ENCODE measurements around the gene CYFIP1. TPM values are rescaled to one million over a fixed set of nuclear protein-coding genes. Genes with fewer than 3 reads are reported as not detected.

CYFIP1 gene
- polyA plus RNA-seq, 1 experiment, result 93.4 TPM

DNA sequence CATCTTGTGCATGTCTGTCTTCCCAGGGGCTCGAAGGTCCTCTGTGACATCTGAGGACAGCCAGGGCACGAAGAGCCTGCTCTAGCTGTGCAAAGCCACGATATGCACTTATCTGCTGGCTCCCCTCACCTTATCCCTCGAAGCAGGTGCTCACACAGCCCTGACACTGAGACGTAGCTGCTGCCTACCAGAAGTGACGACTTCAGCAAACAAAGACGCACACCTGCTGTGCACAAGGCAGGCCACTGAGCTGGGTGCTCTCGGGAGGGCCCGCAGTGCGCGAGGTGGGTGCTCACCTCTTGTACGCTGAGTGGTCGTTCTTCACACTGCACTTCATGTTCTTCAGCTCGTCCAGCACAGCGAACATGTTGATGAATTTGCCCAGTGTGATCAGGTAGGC is 37.3 kb downstream of the CYFIP1 start:
- CTCF ChIA-PET, result interaction anchor here (1.7 kb wide), 1 partner anchor 14 kb away, joined by 4 read pairs; no protein-coding TSS in a partner anchor

GRCh38 chr15:22942306-22942855 is 37.8 kb downstream of the CYFIP1 start:
- CTCF ChIA-PET, result no interaction called here

More for the DNA sequence above, 37.3 kb downstream of the CYFIP1 start:
- POLR2A ChIA-PET, result no interaction called here
- H3K36me3 ChIP-seq (ENCODE audit: control insufficient read depth, insufficient read depth, low read length), result peaks cover 20% of the 10 kb centered on the region
- TF ChIP-seq, protein P1, sequence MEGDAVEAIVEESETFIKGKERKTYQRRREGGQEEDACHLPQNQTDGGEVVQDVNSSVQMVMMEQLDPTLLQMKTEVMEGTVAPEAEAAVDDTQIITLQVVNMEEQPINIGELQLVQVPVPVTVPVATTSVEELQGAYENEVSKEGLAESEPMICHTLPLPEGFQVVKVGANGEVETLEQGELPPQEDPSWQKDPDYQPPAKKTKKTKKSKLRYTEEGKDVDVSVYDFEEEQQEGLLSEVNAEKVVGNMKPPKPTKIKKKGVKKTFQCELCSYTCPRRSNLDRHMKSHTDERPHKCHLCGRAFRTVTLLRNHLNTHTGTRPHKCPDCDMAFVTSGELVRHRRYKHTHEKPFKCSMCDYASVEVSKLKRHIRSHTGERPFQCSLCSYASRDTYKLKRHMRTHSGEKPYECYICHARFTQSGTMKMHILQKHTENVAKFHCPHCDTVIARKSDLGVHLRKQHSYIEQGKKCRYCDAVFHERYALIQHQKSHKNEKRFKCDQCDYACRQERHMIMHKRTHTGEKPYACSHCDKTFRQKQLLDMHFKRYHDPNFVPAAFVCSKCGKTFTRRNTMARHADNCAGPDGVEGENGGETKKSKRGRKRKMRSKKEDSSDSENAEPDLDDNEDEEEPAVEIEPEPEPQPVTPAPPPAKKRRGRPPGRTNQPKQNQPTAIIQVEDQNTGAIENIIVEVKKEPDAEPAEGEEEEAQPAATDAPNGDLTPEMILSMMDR (IDR thresholded peaks at IDR 0.05; ENCODE audit: insufficient read depth, low read depth, low read length), result no peak
- no peak for DNase-seq (ENCODE audit: low read depth)
- no peak overlapping the region for H3K4me3 ChIP-seq (ENCODE audit: low read depth, low read length)
- H3K27me3 ChIP-seq (ENCODE audit: control insufficient read depth, insufficient read depth, low read length), result no peaks in the 10 kb centered on the region

DNA sequence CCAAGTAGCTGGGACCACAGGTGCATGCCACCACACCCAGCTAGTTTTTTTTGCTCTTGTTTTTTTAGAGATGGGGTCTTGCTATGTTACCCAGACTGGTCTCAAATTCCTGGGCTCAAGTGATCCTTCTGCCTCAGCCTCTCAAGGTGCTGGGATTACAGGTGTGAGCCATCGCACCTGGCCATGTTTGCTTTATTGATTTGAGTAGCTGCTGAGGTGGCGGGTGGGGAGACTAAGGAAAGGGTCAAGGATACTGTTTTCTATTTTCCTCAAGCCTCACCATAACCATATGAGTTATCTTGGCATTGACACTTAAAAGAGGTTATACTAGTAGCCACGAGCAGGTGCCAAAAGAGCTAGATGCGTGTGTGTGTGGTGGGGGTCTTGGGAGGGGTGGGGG is 39.0 kb downstream of the CYFIP1 start:
- H3K27me3 ChIP-seq (ENCODE audit: control insufficient read depth, insufficient read depth, low read length), result no peaks in the 10 kb centered on the region
- no peak for DNase-seq (ENCODE audit: low read depth)
- POLR2A ChIA-PET, result no interaction called here
- TF ChIP-seq, protein P1 (IDR thresholded peaks at IDR 0.05; ENCODE audit: insufficient read depth, low read depth, low read length), result no peak
- CTCF ChIA-PET, result no interaction called here
- no peak overlapping the region for H3K4me3 ChIP-seq (ENCODE audit: low read depth, low read length)
- peaks cover 28% of the 10 kb centered on the region for H3K36me3 ChIP-seq (ENCODE audit: control insufficient read depth, insufficient read depth, low read length)

More at GRCh38 chr15:22942306-22942855, 37.8 kb downstream of the CYFIP1 start:
- TF ChIP-seq, protein P1 (IDR thresholded peaks at IDR 0.05; ENCODE audit: insufficient read depth, low read depth, low read length), result no peak
- Histone ChIP-seq H3K36me3 (ENCODE audit: control insufficient read depth, insufficient read depth, low read length) (peaks cover 22% of the 10 kb centered on the region), H3K4me3 (ENCODE audit: low read depth, low read length) (no peak overlapping the region), H3K27me3 (ENCODE audit: control insufficient read depth, insufficient read depth, low read length) (no peaks in the 10 kb centered on the region)
- no peak for DNase-seq (ENCODE audit: low read depth)
- POLR2A ChIA-PET, result no interaction called here

DNA sequence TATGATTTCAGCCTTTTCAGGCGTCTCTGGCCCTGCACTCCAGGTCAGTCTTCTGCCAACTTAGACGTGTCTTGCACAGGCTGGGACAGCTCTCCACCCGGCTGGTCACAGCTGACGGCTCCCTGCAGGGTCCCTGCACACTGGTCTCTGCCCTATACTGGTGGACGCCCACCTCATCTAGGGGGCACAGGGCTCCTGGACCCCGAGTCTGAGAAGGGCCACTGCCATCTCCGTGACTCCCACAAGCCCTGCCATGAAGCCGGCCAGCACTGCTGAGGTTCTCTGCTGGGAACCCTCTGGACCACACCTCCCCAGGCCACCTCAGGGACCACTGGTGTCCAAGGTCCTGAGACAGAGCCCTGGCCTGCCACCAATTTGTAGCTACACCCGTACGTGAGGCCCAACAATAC is 40.5 kb downstream of the CYFIP1 start:
- Histone ChIP-seq H3K4me3 (ENCODE audit: low read depth, low read length) (no peak overlapping the region), H3K27me3 (ENCODE audit: control insufficient read depth, insufficient read depth, low read length) (no peaks in the 10 kb centered on the region), H3K36me3 (ENCODE audit: control insufficient read depth, insufficient read depth, low read length) (peaks cover 26% of the 10 kb centered on the region)
- DNase-seq (ENCODE audit: low read depth), result no peak
- TF ChIP-seq, protein P1 (IDR thresholded peaks at IDR 0.05; ENCODE audit: insufficient read depth, low read depth, low read length), result no peak
- ChIA-PET CTCF (no interaction called here), POLR2A (no interaction called here)

DNA sequence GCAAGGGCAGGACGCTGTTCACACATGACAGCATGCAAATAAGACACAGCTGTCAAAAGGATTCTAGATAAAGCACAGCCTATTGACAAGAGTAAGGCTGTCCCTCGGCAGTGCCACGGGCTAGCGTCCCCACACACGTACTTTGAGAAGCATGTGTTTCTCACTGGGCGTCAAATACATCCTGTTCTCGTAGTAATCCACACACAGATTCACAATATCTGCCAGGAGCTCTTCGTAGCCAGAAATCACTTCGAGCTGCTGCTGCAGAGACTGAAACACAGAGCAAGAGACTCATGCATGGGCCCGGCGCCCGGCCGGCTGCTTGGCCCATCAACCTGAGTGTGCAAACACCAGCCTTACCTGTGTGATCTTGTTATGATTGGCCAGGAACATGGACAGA is 41.1 kb downstream of the CYFIP1 start:
- ChIA-PET CTCF (no interaction called here), POLR2A (no interaction called here)
- no peak for DNase-seq (ENCODE audit: low read depth)
- H3K36me3 ChIP-seq (ENCODE audit: control insufficient read depth, insufficient read depth, low read length), result peaks cover 25% of the 10 kb centered on the region
- TF ChIP-seq, protein P1 (IDR thresholded peaks at IDR 0.05; ENCODE audit: insufficient read depth, low read depth, low read length), result no peak
- no peak overlapping the region for H3K4me3 ChIP-seq (ENCODE audit: low read depth, low read length)
- H3K27me3 ChIP-seq (ENCODE audit: control insufficient read depth, insufficient read depth, low read length), result no peaks in the 10 kb centered on the region
